ENCODE measurements around the gene ATP2B2. TPM values are rescaled to one million over a fixed set of nuclear protein-coding genes. Genes with fewer than 3 reads are reported as not detected.

The ATP2B2 gene
- total RNA-seq, 2 experiments from 2014 or later, result 0.05 TPM; not detected in 1

DNA sequence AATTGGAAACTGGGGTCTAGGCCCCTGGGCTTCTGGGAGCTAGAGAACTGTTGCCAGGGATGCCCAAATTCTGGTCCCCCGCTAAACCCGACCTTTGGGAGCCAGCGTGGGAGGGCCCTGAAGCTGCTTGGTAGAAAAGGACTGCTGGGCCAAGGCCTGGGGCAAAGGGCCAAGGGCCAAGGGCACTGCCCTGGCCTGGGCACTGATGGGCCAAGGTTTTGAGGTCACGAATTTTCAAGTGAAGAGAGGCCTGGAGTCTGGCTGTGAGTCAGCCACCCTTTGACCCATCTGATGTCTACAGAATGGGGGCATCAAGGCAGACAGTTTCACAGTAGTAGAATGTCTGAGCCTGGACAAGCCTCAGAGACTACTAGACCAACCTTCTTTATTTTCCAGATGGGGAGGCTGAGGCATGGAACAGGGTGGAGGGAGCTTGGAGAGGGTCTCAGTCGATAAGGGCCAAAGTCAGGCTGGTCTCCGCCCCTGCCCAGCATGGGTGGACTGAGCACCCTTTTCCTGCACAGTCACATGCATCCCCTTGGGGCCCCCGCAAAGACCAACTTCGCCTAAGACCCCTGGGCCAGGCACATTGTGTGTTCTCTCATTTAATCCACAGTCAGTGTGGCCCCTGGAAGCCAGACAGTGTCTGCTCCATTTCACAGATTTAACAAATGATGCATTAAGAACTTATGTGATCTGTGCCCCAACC, 66.3 kb downstream of the ATP2B2 start:
- CTCF ChIA-PET, result interaction anchor here (0.6 kb wide), 1 partner anchor 73 kb away, joined by 3 read pairs; no protein-coding TSS in a partner anchor
- Mint-ChIP-seq H3K9me3 (ENCODE audit: low read depth) (no peaks in the 10 kb centered on the region), H3K4me1 (peaks cover 33% of the 10 kb centered on the region), H3K27ac (no peak overlapping the region), H3K4me3 (no peak overlapping the region), H3K27me3 (no peaks in the 10 kb centered on the region), H3K36me3 (ENCODE audit: low read depth) (no peaks in the 10 kb centered on the region)
- no peak for ATAC-seq
- intact Hi-C loops (cut with DNase I, micrococcal nuclease), result no loop called here
- POLR2A ChIA-PET, result no interaction called here
- no peak for DNase-seq

DNA sequence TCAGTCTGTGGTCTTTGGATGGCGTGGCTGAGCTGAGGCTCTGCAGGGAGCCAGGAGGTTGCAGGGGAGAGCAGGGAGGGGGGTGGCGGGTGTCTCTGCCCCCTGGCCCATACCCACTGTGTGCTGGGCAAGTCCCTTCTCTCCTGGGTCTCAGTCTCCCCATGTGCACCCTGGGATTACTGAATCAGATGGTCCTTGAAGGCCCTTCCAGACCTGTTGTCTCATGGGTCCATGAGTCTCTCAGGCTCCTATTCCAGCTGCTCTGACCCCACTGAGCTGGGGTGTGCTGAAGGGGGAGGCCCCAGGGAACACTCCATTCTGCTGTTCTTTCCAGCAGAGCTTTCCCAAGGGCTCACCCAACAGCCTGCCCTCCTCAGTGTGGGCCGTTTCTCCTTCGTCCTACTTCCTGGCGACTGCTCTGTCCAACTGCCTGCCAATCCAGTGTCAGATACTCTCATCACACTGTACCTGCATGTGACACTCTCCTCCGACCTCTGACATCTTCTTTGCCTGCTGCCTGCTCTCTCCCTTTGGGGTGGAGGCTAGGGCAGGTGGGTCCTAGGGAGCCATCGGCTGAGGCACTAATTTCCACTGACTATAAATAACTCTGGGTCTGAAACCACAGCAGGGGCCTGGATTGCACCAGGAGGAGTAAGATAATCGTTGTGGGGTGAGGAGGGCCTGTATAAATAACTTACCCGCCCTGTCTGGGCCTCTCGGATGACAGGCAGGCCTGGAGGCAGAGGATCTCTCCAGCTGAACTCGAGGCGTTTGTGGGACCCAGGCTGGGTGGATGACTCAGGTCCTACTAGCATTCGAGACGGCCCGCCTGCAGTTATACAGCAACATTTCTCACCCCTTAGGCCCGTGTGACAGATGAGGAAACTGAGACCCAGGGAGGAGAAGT, 67.1 kb downstream of the ATP2B2 start:
- intact Hi-C loops (cut with DNase I, micrococcal nuclease), result loop anchor here in 1 of 2 experiments (1.0 to 2.0 kb wide), 2 partner anchors 74 to 115 kb away; no protein-coding TSS in a partner anchor
- CTCF ChIA-PET, result interaction anchor here (0.6 kb wide), 1 partner anchor 72 kb away, joined by 3 read pairs; no protein-coding TSS in a partner anchor
- Mint-ChIP-seq H3K27me3 (no peaks in the 10 kb centered on the region), H3K27ac (peak overlapping the region; percentile 77), H3K36me3 (ENCODE audit: low read depth) (no peaks in the 10 kb centered on the region), H3K9me3 (ENCODE audit: low read depth) (no peaks in the 10 kb centered on the region), H3K4me1 (peaks cover 35% of the 10 kb centered on the region), H3K4me3 (no peak overlapping the region)
- DNase-seq (peak; percentile 45), ATAC-seq (peak; percentile 13)
- POLR2A ChIA-PET, result no interaction called here

DNA sequence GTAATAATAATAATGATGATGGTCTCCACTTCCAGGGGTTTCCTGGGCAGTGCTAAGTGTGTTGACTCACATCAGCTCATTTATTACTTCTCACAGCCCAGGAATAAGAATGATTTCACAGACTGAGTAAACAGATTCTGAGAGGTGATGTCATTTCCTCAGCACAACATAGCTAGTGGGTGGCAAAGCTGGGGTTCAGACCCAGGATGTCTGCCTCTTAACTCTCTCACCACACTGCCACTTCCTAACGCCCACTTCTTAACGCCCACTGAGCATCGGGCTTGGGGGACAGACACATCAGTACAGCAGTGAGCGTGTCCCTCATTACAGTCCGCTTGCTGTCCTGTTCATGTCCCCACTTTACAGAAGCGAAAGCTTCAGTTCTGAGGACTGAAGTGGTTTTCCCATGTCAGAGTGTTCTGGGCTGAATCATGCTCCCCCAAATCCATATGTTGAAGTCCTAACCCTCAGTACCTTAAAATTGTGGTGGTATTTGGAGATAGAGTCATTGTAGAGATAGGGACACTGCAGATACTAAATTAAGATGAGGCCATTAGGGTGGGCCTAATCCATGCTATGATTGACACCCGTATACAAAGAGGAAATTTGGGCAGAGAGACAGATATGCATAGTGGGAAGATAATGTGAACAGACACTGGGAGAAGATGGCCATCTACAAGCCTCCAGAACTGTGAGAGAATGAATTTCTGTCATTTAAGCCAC, 68.0 kb downstream of the ATP2B2 start:
- H3K4me3 Mint-ChIP-seq, result no peak overlapping the region
- H3K27me3 Mint-ChIP-seq, result no peaks in the 10 kb centered on the region
- intact Hi-C loops (cut with DNase I, micrococcal nuclease), result loop anchor here in 1 of 2 experiments (1.0 to 2.0 kb wide), 2 partner anchors 73 to 115 kb away; no protein-coding TSS in a partner anchor
- ATAC-seq (peak; percentile 94), DNase-seq (peak; percentile 83)
- peak overlapping the region; percentile 58 for H3K27ac Mint-ChIP-seq
- H3K9me3 Mint-ChIP-seq (ENCODE audit: low read depth), result no peaks in the 10 kb centered on the region
- H3K4me1 Mint-ChIP-seq, result peaks cover 35% of the 10 kb centered on the region
- no peaks in the 10 kb centered on the region for H3K36me3 Mint-ChIP-seq (ENCODE audit: low read depth)
- ChIA-PET CTCF (interaction anchor here (0.7 to 2.0 kb wide), 3 partner anchors 8 to 301 kb away, joined by 4 to 6 read pairs (median 4); no protein-coding TSS in a partner anchor), POLR2A (interaction anchor here (0.6 to 1.0 kb wide), 3 partner anchors 11 to 1727 kb away, joined by 3 to 11 read pairs (median 3); no protein-coding TSS in a partner anchor)

DNA sequence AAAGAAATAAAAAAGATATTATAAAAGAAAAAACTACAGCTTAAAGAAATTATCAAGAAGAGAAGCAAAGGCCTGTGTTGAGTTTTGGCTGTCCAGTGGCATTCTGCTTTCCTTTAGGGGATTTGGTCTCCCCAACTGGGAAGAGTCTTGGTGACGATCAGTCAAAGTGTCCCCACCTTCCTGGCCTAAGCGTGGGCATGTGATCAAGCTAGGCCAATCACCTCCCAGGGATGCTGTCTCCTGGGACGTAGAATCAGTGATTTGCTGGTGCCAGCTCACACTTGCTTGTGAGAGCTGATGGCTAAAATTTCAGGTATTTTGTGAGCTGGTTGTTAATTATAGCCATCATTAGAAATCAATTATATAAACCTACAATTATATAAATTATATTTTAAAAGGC, 69.5 kb downstream of the ATP2B2 start:
- ATAC-seq (no peak), DNase-seq (no peak)
- Mint-ChIP-seq H3K4me3 (no peak overlapping the region), H3K4me1 (peaks cover 35% of the 10 kb centered on the region), H3K27me3 (no peaks in the 10 kb centered on the region), H3K36me3 (ENCODE audit: low read depth) (no peaks in the 10 kb centered on the region), H3K9me3 (ENCODE audit: low read depth) (no peaks in the 10 kb centered on the region), H3K27ac (no peak overlapping the region)
- intact Hi-C loops (cut with DNase I, micrococcal nuclease), result loop anchor here in 1 of 2 experiments (2.0 kb wide), 1 partner anchor 117 kb away; no protein-coding TSS in a partner anchor
- ChIA-PET CTCF (interaction anchor here (0.9 to 2.0 kb wide), 4 partner anchors 9 to 303 kb away, joined by 3 to 6 read pairs (median 4); no protein-coding TSS in a partner anchor), POLR2A (interaction anchor here (0.6 kb wide), 1 partner anchor 16 kb away, joined by 6 read pairs; no protein-coding TSS in a partner anchor)

DNA sequence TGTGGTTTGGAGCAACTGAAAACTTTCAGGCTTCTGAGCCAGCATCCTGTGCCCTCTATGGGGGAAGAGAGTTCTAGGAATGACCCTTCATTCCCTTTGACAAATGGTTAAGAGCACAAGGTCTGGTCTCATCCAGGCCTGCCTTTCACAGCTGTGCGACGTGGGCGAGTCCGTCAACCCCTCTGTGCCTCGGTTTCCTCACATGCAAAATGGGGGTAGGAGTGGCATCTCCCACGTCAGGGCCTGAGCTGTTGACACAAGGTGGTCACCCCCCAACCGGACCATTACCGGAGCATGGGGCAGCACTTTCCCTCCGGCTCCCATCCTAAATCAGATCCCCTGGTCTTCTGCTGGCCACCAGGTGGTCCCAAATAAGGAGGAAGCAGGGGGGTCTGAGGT, 70.4 kb downstream of the ATP2B2 start:
- peaks cover 32% of the 10 kb centered on the region for H3K4me1 Mint-ChIP-seq
- ChIA-PET POLR2A (no interaction called here), CTCF (no interaction called here)
- no peak overlapping the region for H3K27ac Mint-ChIP-seq
- H3K4me3 Mint-ChIP-seq, result no peak overlapping the region
- DNase-seq (no peak), ATAC-seq (no peak)
- no peaks in the 10 kb centered on the region for H3K27me3 Mint-ChIP-seq
- intact Hi-C loops (cut with DNase I, micrococcal nuclease), result no loop called here
- no peaks in the 10 kb centered on the region for H3K36me3 Mint-ChIP-seq (ENCODE audit: low read depth)
- no peaks in the 10 kb centered on the region for H3K9me3 Mint-ChIP-seq (ENCODE audit: low read depth)

DNA sequence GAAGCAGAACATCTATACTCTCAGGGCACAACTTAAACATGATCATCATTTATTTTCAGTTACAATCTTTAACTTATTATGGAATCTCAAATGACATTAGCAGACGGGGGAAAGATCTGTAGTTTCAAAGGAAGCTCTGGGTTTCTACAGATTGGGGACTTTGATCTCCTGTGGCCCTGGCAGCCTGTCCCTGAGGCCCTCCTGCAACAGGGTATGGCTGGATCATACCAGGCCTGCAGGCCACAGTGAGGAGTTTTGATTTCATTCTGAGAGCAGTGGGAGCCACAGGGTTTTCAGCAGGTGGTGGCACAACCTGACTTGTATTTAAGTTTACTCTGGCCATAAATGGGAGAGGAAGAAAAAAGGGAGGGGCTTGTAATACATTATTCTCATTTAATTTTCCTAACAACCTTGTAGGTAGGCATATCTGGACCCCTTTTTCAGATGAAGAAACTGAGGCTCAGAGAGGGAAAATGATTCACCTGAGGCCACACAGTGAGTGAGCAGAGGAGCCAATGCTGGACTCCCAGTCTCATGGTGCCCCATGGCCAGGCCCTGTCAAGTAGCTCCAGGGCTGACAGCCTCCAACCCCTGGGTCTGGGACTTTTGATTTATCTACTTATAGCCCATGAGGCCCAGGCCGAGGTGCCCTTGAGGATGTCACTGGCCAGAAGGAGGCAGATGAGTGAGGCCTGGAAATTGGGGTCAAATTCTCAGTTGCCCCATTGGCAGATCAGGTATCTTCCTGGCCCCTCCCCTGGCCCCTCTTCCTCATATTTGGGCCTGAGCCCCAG, 71.0 kb downstream of the ATP2B2 start:
- H3K9me3 Mint-ChIP-seq (ENCODE audit: low read depth), result no peaks in the 10 kb centered on the region
- H3K4me1 Mint-ChIP-seq, result peaks cover 32% of the 10 kb centered on the region
- ChIA-PET POLR2A (no interaction called here), CTCF (no interaction called here)
- no peak overlapping the region for H3K4me3 Mint-ChIP-seq
- H3K36me3 Mint-ChIP-seq (ENCODE audit: low read depth), result no peaks in the 10 kb centered on the region
- intact Hi-C loops (cut with DNase I, micrococcal nuclease), result no loop called here
- no peak for DNase-seq
- no peak for ATAC-seq
- H3K27ac Mint-ChIP-seq, result no peak overlapping the region
- no peaks in the 10 kb centered on the region for H3K27me3 Mint-ChIP-seq

DNA sequence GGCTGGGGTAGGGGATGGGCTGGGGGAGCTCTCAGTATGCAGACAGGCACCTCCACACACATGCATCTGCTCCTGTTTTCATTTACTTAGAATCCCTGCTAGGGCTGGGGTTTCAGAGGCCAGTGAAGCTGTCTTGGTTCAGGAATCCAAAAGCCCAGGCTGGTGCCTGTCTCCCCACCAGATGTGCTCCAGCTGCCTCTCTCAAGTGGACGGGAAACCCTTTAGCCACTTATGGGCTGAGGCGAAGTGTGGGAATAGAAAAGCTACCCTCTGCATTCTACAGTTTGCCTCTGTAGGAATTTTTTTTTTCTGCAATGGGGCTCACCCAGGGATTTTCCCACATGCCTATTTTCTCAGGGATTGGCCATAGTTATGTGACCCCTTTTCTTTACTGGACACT, 72.5 kb downstream of the ATP2B2 start:
- Mint-ChIP-seq H3K27ac (no peak overlapping the region), H3K36me3 (ENCODE audit: low read depth) (no peaks in the 10 kb centered on the region), H3K9me3 (ENCODE audit: low read depth) (no peaks in the 10 kb centered on the region), H3K4me1 (peaks cover 28% of the 10 kb centered on the region), H3K4me3 (no peak overlapping the region), H3K27me3 (no peaks in the 10 kb centered on the region)
- ChIA-PET CTCF (interaction anchor here (0.6 to 0.7 kb wide), 4 partner anchors 17 to 913 kb away, joined by 3 to 6 read pairs (median 3); no protein-coding TSS in a partner anchor), POLR2A (interaction anchor here (0.6 kb wide), 1 partner anchor 14 kb away, joined by 3 read pairs; no protein-coding TSS in a partner anchor)
- DNase-seq, result no peak
- intact Hi-C loops (cut with DNase I, micrococcal nuclease), result no loop called here
- no peak for ATAC-seq

DNA sequence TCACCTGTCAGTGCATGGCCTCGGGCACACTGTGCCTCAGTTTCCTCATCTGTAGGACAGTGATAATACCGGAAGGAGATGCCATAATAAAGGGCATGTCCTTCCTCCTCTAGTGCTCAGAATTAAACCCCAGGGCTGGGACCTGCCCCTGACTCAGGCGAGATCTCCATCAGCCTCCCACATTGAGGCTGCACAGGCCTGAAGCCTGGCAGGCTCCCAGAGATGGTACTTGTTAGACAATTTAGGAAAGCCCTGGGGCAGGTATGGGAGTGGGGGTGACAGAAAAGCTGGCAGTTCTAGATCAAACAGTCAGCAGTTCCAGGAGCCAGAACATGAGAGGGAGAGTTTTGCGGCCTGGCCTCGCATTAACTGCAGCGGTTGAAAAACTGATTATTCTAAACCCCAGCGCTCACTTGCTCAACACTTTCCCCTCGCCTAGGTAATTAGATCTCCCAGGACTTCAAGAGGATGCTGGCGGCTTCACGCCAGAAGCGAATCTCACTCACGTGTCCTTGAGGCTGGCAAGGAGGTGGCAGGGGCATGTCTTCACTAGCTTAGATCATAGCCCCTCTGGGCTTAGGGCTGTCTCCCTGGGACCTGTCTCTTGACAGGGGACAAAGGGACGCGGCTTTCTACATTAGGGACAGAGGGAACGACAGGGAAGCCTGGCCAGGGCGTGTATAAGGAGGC, 73.1 kb downstream of the ATP2B2 start:
- ChIA-PET CTCF (interaction anchor here (0.6 to 0.9 kb wide), 5 partner anchors 18 to 913 kb away, joined by 3 read pairs; no protein-coding TSS in a partner anchor), POLR2A (interaction anchor here (0.6 kb wide), 1 partner anchor 14 kb away, joined by 3 read pairs; no protein-coding TSS in a partner anchor)
- no peak for DNase-seq
- intact Hi-C loops (cut with DNase I, micrococcal nuclease), result no loop called here
- no peak for ATAC-seq
- H3K27ac Mint-ChIP-seq, result peak overlapping the region; percentile 4
- no peaks in the 10 kb centered on the region for H3K27me3 Mint-ChIP-seq
- peaks cover 22% of the 10 kb centered on the region for H3K4me1 Mint-ChIP-seq
- H3K36me3 Mint-ChIP-seq (ENCODE audit: low read depth), result no peaks in the 10 kb centered on the region
- H3K9me3 Mint-ChIP-seq (ENCODE audit: low read depth), result no peaks in the 10 kb centered on the region
- no peak overlapping the region for H3K4me3 Mint-ChIP-seq

DNA sequence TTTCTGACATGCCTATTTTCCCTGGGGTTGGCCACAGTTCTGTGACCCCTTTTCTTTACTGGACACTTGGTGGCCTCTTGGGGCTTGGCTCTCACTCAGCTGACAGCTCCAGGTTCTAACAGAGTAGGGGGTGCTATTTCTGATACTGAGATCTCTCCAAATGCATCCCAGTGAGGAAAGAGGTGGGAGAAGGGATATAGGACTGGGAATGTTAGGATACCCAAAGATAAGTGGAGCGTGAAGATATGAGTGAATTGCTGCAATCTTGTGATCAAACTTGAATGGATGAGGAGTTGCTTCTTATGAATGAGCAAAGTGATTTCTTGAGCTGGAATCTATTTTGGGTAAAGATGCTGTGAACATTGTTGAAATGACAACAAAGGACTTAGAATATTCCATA, 74.6 kb downstream of the ATP2B2 start:
- no peaks in the 10 kb centered on the region for H3K27me3 Mint-ChIP-seq
- intact Hi-C loops (cut with DNase I, micrococcal nuclease), result no loop called here
- H3K36me3 Mint-ChIP-seq (ENCODE audit: low read depth), result no peaks in the 10 kb centered on the region
- no peak for ATAC-seq
- H3K27ac Mint-ChIP-seq, result no peak overlapping the region
- no peaks in the 10 kb centered on the region for H3K9me3 Mint-ChIP-seq (ENCODE audit: low read depth)
- no peak overlapping the region for H3K4me3 Mint-ChIP-seq
- CTCF ChIA-PET, result interaction anchor here (1.2 kb wide), 1 partner anchor 64 kb away, joined by 3 read pairs; no protein-coding TSS in a partner anchor
- DNase-seq, result no peak
- POLR2A ChIA-PET, result no interaction called here
- peaks cover 10% of the 10 kb centered on the region for H3K4me1 Mint-ChIP-seq
